ENCODE results near the gene VEZT.

The VEZT gene

DNA sequence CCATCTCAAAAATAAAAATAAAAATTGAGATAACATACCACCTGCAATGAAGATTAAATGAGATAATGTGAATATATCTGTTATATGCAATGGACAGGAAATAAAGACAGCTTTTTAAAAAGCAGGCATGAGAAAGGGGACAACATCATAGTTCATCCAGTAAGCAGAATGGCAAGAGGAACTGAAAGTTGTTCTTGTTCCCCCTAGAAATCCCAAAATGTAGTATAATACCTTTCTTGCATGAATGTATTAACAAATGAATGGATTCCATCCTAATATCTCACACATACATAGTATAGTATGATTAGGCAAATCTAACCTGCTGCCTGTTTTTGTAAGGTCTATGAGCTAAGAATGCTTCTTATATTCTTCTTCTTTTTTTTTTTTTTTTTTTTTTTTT, 31.8 kb upstream of the VEZT start:
- no peak overlapping the region for H3K4me3 ChIP-seq (ENCODE audit: low read depth, low read length)
- TF ChIP-seq, protein P1, sequence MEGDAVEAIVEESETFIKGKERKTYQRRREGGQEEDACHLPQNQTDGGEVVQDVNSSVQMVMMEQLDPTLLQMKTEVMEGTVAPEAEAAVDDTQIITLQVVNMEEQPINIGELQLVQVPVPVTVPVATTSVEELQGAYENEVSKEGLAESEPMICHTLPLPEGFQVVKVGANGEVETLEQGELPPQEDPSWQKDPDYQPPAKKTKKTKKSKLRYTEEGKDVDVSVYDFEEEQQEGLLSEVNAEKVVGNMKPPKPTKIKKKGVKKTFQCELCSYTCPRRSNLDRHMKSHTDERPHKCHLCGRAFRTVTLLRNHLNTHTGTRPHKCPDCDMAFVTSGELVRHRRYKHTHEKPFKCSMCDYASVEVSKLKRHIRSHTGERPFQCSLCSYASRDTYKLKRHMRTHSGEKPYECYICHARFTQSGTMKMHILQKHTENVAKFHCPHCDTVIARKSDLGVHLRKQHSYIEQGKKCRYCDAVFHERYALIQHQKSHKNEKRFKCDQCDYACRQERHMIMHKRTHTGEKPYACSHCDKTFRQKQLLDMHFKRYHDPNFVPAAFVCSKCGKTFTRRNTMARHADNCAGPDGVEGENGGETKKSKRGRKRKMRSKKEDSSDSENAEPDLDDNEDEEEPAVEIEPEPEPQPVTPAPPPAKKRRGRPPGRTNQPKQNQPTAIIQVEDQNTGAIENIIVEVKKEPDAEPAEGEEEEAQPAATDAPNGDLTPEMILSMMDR (IDR thresholded peaks at IDR 0.05; ENCODE audit: low read depth, low read length), result no peak
- no peak for TF ChIP-seq POLR2A (IDR thresholded peaks at IDR 0.05; ENCODE audit: extremely low read depth, insufficient read length)
- no peak for TF ChIP-seq MYC (IDR thresholded peaks at IDR 0.05; ENCODE audit: low read depth, low read length)
- TF ChIP-seq, protein P2, sequence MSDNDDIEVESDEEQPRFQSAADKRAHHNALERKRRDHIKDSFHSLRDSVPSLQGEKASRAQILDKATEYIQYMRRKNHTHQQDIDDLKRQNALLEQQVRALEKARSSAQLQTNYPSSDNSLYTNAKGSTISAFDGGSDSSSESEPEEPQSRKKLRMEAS (IDR thresholded peaks at IDR 0.05; ENCODE audit: low read depth, low read length), result no peak
- no peak for DNase-seq (ENCODE audit: low read depth)

DNA sequence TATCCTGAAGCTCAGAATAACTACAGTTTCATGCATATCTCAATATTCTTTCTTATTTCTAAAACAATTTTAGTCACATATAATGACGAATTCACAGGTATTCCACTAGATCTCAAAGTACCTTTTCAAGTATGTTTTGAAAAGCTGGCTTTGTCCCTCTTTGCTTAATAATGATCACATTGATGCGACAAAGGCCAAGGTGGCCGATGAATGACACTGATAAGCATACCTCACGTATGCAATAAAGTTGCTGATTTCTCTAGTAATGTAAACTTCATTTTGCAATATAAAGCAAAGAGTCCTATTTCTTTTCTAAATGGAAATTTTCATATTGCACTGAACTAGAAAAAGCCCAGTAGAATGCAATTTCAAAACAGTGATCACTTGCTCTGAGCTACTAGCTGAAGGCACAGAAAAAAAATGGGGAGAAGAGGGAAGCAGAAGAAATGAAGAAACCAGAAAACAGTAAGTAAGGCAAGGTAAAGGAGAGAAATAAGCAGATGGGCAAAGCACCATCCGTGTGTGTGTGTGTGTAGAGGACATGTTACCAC, 29.7 kb upstream of the VEZT start:
- H3K4me3 ChIP-seq (ENCODE audit: low read depth, low read length), result no peak overlapping the region
- no peak for DNase-seq (ENCODE audit: low read depth)
- TF ChIP-seq MYC (IDR thresholded peaks at IDR 0.05; ENCODE audit: low read depth, low read length) (no peak), POLR2A (IDR thresholded peaks at IDR 0.05; ENCODE audit: extremely low read depth, insufficient read length) (no peak)
- TF ChIP-seq, protein P1 (IDR thresholded peaks at IDR 0.05; ENCODE audit: low read depth, low read length), result no peak
- TF ChIP-seq, protein P2 (IDR thresholded peaks at IDR 0.05; ENCODE audit: low read depth, low read length), result no peak

DNA sequence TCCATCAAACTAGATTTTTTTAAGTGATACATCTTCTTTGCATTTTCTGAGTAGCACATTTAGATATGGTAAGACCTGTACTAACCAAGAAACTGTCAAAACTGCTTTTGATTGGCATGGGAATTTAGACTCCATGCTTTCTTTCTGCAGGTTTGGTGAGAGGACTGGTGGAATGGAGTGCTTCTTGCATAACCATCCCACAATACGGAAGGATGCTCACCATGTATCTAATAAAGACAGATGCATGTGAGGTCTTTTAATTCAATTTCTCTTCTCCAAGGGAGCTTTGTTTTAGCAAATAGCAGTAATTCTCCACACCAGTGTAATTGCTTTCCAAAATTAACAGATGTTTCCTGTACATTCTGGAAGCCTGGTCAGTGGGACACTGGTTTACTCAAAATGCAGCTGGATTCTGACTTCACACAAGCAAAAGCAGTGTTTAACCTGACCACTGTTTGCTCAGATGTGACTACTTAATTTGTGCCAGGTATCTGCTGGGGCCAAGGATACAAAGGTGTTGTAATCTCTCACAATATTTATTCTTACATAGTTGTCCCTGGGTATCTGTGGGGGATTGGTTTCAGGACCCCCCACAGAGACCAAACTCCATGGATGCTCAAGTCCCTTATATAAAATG, 26.4 kb upstream of the VEZT start:
- H3K4me3 ChIP-seq (ENCODE audit: low read depth, low read length), result no peak overlapping the region
- TF ChIP-seq, protein P1 (IDR thresholded peaks at IDR 0.05; ENCODE audit: low read depth, low read length), result no peak
- TF ChIP-seq POLR2A (IDR thresholded peaks at IDR 0.05; ENCODE audit: extremely low read depth, insufficient read length) (no peak), MYC (IDR thresholded peaks at IDR 0.05; ENCODE audit: low read depth, low read length) (no peak)
- TF ChIP-seq, protein P2 (IDR thresholded peaks at IDR 0.05; ENCODE audit: low read depth, low read length), result no peak
- no peak for DNase-seq (ENCODE audit: low read depth)

DNA sequence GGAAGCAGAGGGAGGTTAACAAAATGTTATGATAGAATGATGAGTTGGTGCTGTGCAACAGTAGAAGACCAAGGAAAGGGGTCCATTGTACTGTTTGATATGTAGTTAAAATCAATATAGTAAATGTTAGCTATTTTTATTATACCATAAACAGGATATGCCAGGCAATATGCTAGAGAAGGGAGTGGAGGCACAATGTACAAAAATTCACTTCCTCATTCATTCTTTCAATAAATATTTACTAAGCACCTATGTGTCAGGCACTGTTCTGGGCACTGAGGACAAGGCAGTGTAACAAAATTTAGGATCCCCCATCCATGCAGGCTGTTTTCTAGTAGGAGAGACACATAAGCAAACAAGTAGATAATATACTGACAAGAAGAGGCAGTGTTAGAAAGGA, 25.3 kb upstream of the VEZT start:
- DNase-seq (ENCODE audit: low read depth), result no peak
- TF ChIP-seq MYC (IDR thresholded peaks at IDR 0.05; ENCODE audit: low read depth, low read length) (no peak), POLR2A (IDR thresholded peaks at IDR 0.05; ENCODE audit: extremely low read depth, insufficient read length) (no peak)
- TF ChIP-seq, protein P1 (IDR thresholded peaks at IDR 0.05; ENCODE audit: low read depth, low read length), result no peak
- TF ChIP-seq, protein P2 (IDR thresholded peaks at IDR 0.05; ENCODE audit: low read depth, low read length), result no peak
- no peak overlapping the region for H3K4me3 ChIP-seq (ENCODE audit: low read depth, low read length)

DNA sequence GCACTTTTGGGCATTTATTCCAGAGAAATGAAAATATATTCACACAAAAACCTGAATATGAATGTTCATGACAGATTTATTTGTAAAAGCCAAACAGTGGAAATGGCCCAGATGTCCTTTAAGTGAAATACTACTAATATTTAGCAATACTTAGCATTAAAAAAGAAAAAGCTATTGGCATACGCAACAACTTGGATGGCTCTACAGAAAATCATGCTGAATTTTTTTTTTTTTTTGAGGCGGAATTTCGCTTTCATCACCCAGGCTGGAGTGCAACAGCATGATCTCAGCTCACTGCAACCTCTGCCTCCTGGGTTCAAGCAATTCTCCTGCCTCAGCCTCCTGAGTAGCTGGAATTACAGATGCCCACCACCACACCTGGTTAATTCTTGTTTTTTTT, 24.5 kb upstream of the VEZT start:
- TF ChIP-seq MYC (IDR thresholded peaks at IDR 0.05; ENCODE audit: low read depth, low read length) (no peak), POLR2A (IDR thresholded peaks at IDR 0.05; ENCODE audit: extremely low read depth, insufficient read length) (no peak)
- TF ChIP-seq, protein P1 (IDR thresholded peaks at IDR 0.05; ENCODE audit: low read depth, low read length), result no peak
- TF ChIP-seq, protein P2 (IDR thresholded peaks at IDR 0.05; ENCODE audit: low read depth, low read length), result no peak
- no peak for DNase-seq (ENCODE audit: low read depth)
- no peak overlapping the region for H3K4me3 ChIP-seq (ENCODE audit: low read depth, low read length)

Data from NB4 (cell line).